SK-N-SH (cell line): ENCODE results near the gene MAB21L1. TPM values are rescaled to one million over a fixed set of nuclear protein-coding genes. Genes with fewer than 3 reads are reported as not detected.

Experiments
- CTCF ChIA-PET: fragments of 300-600, 350-600 bp; formaldehyde crosslinking; extraction: SDS; loops from one replicate; lab custom pipeline; 2021; lab: Yijun Ruan, JAX
- POLR2A ChIA-PET: fragments of 350-600 bp; sonication (Branson Sonifier 250); formaldehyde crosslinking; extraction: SDS; loops from one replicate; lab custom pipeline; 2020; ENCODE audit warnings: antibody characterized with exemption, inconsistent platforms; lab: Yijun Ruan, JAX
- DNase-seq: peaks from one replicate; pipeline ENCODE4 v3.0.0; 2012
- H2AFZ ChIP-seq: fragments of 200-600 bp; sonication (generic); 2 replicates; pipeline ENCODE4 v1.8.1; 2016; ENCODE audit warnings: antibody characterized with exemption, mild to moderate bottlenecking, low read depth
- H3F3A ChIP-seq: fragments of 200-600 bp; sonication (generic); replicated peaks from 2 replicates; pipeline ENCODE3; 2016; ENCODE audit warnings: antibody characterized with exemption, mild to moderate bottlenecking; ENCODE audit not compliant: insufficient read depth
- H3K27ac ChIP-seq, 2 experiments: fragments of 200-500 bp in 1 of 2; fragments of 200-600 bp in 1 of 2; sonication (Bioruptor generic) in 1 of 2; sonication (generic), shearing (Covaris generic) in 1 of 2; 2 replicates each; pipeline versions ENCODE4 v1.5.1 to v1.6.1; 2014 to 2016; ENCODE audit warnings: low read depth in 2 of 2, inconsistent platforms in 1 of 2, low read length in 1 of 2, mild to moderate bottlenecking in 1 of 2, mixed read lengths in 1 of 2
- H3K27me3 ChIP-seq: fragments of 200-600 bp; sonication (generic), shearing (Covaris generic); 2 replicates; pipeline ENCODE4 v1.6.1; 2016; ENCODE audit warnings: mixed run types; ENCODE audit not compliant: insufficient read depth
- H3K36me3 ChIP-seq, 2 experiments: fragments of 200-500 bp in 1 of 2; fragments of 200-600 bp in 1 of 2; sonication (Bioruptor generic) in 1 of 2; sonication (generic) in 1 of 2; replicated peaks in 1 of 2; 2 replicates each; pipeline versions ENCODE3 to v1.5.1; 2014 to 2016; ENCODE audit warnings: low read length in 1 of 2, mild to moderate bottlenecking in 1 of 2; ENCODE audit not compliant: insufficient read depth in 2 of 2, control insufficient read depth in 1 of 2
- H3K4me1 ChIP-seq, 2 experiments: fragments of 200-500 bp in 1 of 2; fragments of 200-600 bp in 1 of 2; sonication (Bioruptor generic) in 1 of 2; sonication (generic), shearing (Covaris generic) in 1 of 2; 2 replicates each; pipeline versions ENCODE4 v1.5.1 to v1.6.1; 2014 to 2016; ENCODE audit warnings: low read depth in 1 of 2, low read length in 1 of 2, mixed run types in 1 of 2; ENCODE audit not compliant: insufficient read depth in 2 of 2, control insufficient read depth in 1 of 2
- H3K4me2 ChIP-seq: fragments of 200-600 bp; sonication (generic), shearing (Covaris generic); 2 replicates; pipeline ENCODE4 v1.6.1; 2017; ENCODE audit warnings: mixed run types
- H3K4me3 ChIP-seq, 2 experiments: fragments of 200-500 bp in 1 of 2; fragments of 200-600 bp in 1 of 2; sonication (Bioruptor generic) in 1 of 2; sonication (generic), shearing (Covaris generic) in 1 of 2; 2 replicates each; pipeline versions ENCODE4 v1.5.1 to v1.8.1; 2014 to 2016; ENCODE audit warnings: low read depth in 2 of 2, inconsistent platforms in 1 of 2, low read length in 1 of 2, mild to moderate bottlenecking in 1 of 2, mixed read lengths in 1 of 2, moderate library complexity in 1 of 2
- H3K79me2 ChIP-seq: fragments of 200-600 bp; sonication (generic); 2 replicates; pipeline ENCODE4 v1.8.1; 2017; ENCODE audit warnings: mild to moderate bottlenecking; ENCODE audit not compliant: insufficient read depth
- H3K9ac ChIP-seq: fragments of 200-600 bp; sonication (generic); 2 replicates; pipeline ENCODE4 v1.6.1; 2017; ENCODE audit warnings: mixed run types
- H3K9me2 ChIP-seq: fragments of 200-600 bp; sonication (generic); 2 replicates; pipeline ENCODE4 v1.6.1; 2017; ENCODE audit warnings: mixed run types
- H3K9me3 ChIP-seq: fragments of 200-600 bp; sonication (generic); 2 replicates; pipeline ENCODE4 v1.6.1; 2017; ENCODE audit warnings: mixed run types, mild to moderate bottlenecking, moderate library complexity
- H4K20me1 ChIP-seq: fragments of 200-600 bp; sonication (generic); 2 replicates; pipeline ENCODE4 v1.6.1; 2017; ENCODE audit warnings: mild to moderate bottlenecking, mixed run types; ENCODE audit not compliant: insufficient read depth
- EP300 ChIP-seq, 2 experiments: IDR thresholded peaks; 2 replicates each; pipeline versions ENCODE4 v1.4.0 to v1.6.1; 2012; ENCODE audit warnings: borderline replicate concordance in 1 of 2, low read depth in 1 of 2, low read length in 1 of 2
- NFIC ChIP-seq: IDR thresholded peaks from 2 replicates; pipeline ENCODE4 v1.4.0; 2012; ENCODE audit warnings: borderline replicate concordance
- NRF1 ChIP-seq: IDR thresholded peaks from 2 replicates; pipeline ENCODE4 v1.6.1; 2012; ENCODE audit warnings: low read depth, mild to moderate bottlenecking, low read length
- TEAD4 ChIP-seq: IDR thresholded peaks from 2 replicates; pipeline ENCODE4 v1.4.0; 2012; ENCODE audit warnings: mild to moderate bottlenecking, borderline replicate concordance; ENCODE audit not compliant: insufficient read depth
- WGBS: methylation state at CpG from one replicate; pipeline ENCODE4 v1.1.6; 2017; ENCODE audit warnings: low lambda C conversion rate; 5-methylcytosine and 5-hydroxymethylcytosine counted together
- polyA plus RNA-seq, 3 experiments: library from polyadenylated mRNA; depleted of rRNA; stranded (reverse); fragments of >200 nt; gene quantifications; 2 replicates each; pipeline ENCODE4 v1.2.3, GENCODE V29; 2012
- TF ChIP-seq, protein P1 (sequence below): IDR thresholded peaks from 2 replicates; pipeline ENCODE4; 2012
- TF ChIP-seq, protein P2 (sequence below): IDR thresholded peaks from 2 replicates; pipeline ENCODE4 v1.6.1; 2012; ENCODE audit warnings: mild to moderate bottlenecking, low read depth, low read length, moderate library complexity
- TF ChIP-seq, protein P3 (sequence below): IDR thresholded peaks from 2 replicates; pipeline ENCODE4 v1.4.0; 2012; ENCODE audit warnings: low read depth

Gene MAB21L1
- polyA plus RNA-seq, 1 of the 3 experiments (the other 2 are of a cell fraction), result 42.3 TPM

DNA sequence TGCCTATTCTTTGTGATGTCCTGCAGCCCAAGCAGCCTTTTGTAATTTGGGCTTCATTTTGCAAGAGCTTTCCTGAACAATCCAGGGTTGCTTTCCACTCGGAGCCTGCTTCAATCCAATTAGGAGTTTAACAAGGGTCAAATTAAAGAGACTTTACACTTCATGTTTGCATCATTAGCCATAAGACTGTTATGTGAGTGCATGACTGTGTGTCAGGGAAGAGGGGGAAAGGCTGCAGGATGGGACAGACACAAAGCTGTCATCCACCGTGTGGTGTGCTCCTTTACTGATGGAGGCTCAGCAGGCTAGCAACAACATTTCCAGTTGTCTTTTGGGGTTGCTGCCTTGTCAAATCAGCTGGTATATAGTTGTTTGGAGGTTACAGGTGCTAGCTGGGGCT is 23.7 kb upstream of the MAB21L1 start:
- Histone ChIP-seq H3K36me3 (no peaks in the 10 kb centered on the region), H3K4me2 (no peak overlapping the region), H3K27me3 (no peaks in the 10 kb centered on the region), H3F3A (no peaks in the 10 kb centered on the region), H3K4me3 (no peak overlapping the region), H3K27ac (peak overlapping the region in 1 of 2 experiments; percentile 71; a peak in 2 of 4 replicates), H3K9ac (no peak overlapping the region), H3K4me1 (peaks cover 9 to 33% of the 10 kb centered on the region in 2 experiments; a peak in 3 of 4 replicates), H4K20me1 (no peaks in the 10 kb centered on the region), H3K79me2 (peaks cover 3% of the 10 kb centered on the region), H2AFZ (no peak overlapping the region), H3K9me3 (no peaks in the 10 kb centered on the region), H3K9me2 (no peaks in the 10 kb centered on the region)
- TF ChIP-seq NRF1 (no peak), NFIC (no peak), EP300 (IDR thresholded peaks at IDR 0.05; ENCODE audit: borderline replicate concordance in 1 of 2, low read depth in 1 of 2, low read length in 1 of 2) (no peak)
- TF ChIP-seq, protein P1, sequence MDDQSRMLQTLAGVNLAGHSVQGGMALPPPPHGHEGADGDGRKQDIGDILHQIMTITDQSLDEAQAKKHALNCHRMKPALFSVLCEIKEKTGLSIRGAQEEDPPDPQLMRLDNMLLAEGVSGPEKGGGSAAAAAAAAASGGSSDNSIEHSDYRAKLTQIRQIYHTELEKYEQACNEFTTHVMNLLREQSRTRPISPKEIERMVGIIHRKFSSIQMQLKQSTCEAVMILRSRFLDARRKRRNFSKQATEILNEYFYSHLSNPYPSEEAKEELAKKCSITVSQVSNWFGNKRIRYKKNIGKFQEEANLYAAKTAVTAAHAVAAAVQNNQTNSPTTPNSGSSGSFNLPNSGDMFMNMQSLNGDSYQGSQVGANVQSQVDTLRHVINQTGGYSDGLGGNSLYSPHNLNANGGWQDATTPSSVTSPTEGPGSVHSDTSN, result no peak
- WGBS, result 38% methylated on average over 2 of the region's 2 CpGs
- no peak for DNase-seq
- ChIA-PET POLR2A (interaction anchor here (0.8 to 1.2 kb wide), 2 partner anchors 22 to 33 kb away, joined by 3 to 4 read pairs; no protein-coding TSS in a partner anchor), CTCF (interaction anchor here (0.8 to 1.8 kb wide), 3 partner anchors 11 to 453 kb away, joined by 3 to 6 read pairs (median 4); no protein-coding TSS in a partner anchor)

DNA sequence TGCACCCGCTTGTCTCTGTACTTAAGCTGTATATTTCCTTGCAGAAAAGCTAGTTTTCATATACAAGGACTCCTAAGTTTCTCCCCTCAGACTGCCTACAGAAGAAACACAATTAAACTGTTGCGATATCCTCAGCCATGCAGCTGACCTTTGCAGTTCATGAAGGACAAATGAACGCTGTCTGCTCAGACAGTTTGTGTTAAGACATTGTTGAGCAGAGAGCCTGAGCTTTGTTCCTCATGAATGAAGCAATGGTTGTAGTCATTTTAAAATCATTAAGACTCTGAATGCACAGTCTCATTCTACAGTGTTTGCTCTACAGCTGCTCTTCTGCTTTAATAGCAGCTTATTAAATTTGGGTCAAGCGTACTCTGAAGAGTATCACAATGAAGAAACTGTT is 23.2 kb upstream of the MAB21L1 start:
- no peaks in the 10 kb centered on the region for H3K27me3 ChIP-seq
- H3K4me3 ChIP-seq, result no peak overlapping the region
- POLR2A ChIA-PET, result interaction anchor here (0.8 to 1.2 kb wide), 3 partner anchors 21 to 32 kb away, joined by 3 to 6 read pairs (median 4); partner anchors contain the start of gene MAB21L1
- WGBS, result 85% methylated on average over 4 of the region's 4 CpGs
- H3K9me3 ChIP-seq, result no peaks in the 10 kb centered on the region
- no peaks in the 10 kb centered on the region for H3F3A ChIP-seq
- H3K79me2 ChIP-seq, result peaks cover 3% of the 10 kb centered on the region
- no peaks in the 10 kb centered on the region for H3K36me3 ChIP-seq
- peaks cover 9 to 33% of the 10 kb centered on the region in 2 experiments; a peak in 3 of 4 replicates for H3K4me1 ChIP-seq
- TF ChIP-seq NRF1, result no peak
- TF ChIP-seq, protein P2, sequence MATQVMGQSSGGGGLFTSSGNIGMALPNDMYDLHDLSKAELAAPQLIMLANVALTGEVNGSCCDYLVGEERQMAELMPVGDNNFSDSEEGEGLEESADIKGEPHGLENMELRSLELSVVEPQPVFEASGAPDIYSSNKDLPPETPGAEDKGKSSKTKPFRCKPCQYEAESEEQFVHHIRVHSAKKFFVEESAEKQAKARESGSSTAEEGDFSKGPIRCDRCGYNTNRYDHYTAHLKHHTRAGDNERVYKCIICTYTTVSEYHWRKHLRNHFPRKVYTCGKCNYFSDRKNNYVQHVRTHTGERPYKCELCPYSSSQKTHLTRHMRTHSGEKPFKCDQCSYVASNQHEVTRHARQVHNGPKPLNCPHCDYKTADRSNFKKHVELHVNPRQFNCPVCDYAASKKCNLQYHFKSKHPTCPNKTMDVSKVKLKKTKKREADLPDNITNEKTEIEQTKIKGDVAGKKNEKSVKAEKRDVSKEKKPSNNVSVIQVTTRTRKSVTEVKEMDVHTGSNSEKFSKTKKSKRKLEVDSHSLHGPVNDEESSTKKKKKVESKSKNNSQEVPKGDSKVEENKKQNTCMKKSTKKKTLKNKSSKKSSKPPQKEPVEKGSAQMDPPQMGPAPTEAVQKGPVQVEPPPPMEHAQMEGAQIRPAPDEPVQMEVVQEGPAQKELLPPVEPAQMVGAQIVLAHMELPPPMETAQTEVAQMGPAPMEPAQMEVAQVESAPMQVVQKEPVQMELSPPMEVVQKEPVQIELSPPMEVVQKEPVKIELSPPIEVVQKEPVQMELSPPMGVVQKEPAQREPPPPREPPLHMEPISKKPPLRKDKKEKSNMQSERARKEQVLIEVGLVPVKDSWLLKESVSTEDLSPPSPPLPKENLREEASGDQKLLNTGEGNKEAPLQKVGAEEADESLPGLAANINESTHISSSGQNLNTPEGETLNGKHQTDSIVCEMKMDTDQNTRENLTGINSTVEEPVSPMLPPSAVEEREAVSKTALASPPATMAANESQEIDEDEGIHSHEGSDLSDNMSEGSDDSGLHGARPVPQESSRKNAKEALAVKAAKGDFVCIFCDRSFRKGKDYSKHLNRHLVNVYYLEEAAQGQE, result no peak
- TF ChIP-seq, protein P3, sequence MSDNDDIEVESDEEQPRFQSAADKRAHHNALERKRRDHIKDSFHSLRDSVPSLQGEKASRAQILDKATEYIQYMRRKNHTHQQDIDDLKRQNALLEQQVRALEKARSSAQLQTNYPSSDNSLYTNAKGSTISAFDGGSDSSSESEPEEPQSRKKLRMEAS, result no peak
- no peak for TF ChIP-seq TEAD4
- TF ChIP-seq, all 33 proteins: peak for 0
- Histone ChIP-seq H2AFZ (no peak overlapping the region), H3K9me2 (no peaks in the 10 kb centered on the region), H3K4me2 (no peak overlapping the region), H3K9ac (no peak overlapping the region), H3K27ac (peak overlapping the region in 1 of 2 experiments; percentile 71; a peak in 2 of 4 replicates), H4K20me1 (no peaks in the 10 kb centered on the region)
- DNase-seq, result no peak
- CTCF ChIA-PET, result interaction anchor here (0.6 to 1.8 kb wide), 6 partner anchors 10 to 454 kb away, joined by 3 to 6 read pairs (median 3); no protein-coding TSS in a partner anchor
